GM18858 (cell line): Measurements from ENCODE around the gene TP63.

Source experiments
- ATAC-seq: cut with Tn5 transposase; IDR thresholded peaks from one replicate; pipeline ENCODE4 v1.9.1; 2021; ENCODE audit not compliant: unreplicated experiment

TP63 gene

DNA sequence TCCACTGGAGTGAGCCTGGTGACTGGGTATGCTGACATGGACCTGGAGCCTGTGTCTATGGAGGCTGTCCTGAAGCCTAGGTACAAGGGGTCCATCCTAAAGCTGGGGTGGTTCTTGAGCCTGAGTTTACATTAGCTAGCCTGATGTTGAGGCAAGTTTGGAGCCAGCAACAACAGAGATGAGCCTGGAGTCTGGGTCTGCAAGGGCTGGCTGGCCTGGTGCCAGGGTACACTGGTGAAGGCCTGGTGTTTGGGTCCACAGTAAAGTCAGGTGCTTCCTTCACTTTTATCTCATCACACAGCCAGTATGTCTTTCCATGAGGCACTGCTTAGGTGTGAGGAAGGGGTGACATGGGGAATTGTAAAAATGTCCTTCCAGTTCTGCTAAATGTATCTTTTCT is 49.5 kb downstream of the TP63 start:
- no peak for ATAC-seq

DNA sequence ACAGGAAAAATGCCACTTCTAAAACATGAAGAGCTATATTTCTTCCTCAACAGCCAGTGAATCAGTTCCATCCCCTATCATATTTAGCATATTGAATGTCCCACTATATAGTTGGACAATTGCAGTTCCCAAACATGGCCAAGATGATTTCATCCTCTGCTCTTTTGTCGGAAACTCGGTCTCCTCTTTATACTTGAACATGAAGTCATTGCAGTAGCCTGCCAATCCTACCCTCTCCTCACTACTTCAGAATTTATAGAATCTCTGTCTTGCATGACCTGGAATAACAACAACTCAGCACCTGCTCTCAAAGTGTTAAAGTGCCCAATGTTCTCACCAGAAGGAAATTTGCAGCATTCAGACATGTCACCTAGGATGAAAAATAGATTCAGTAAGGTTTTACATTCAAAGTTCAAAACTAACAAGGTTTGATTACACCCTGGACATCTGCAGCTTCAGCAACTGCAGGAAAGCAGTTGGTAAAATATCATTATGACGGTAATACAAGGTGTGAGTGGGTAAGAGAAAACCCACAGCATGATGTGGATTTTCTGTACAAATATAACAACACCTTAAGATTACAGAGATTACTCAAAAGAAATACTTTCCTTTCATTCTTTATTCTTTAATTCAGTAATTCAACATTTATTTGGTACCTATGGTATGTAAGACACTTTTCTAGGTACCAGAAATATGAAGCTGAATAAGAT is 52.5 kb downstream of the TP63 start:
- no peak for ATAC-seq

GRCh38 chr3:189684317-189684716 is 53.1 kb downstream of the TP63 start:
- no peak for ATAC-seq

- no peak for ATAC-seq
Observed at GRCh38 chr3:189685291-189685690, 54.1 kb downstream of the TP63 start.

DNA sequence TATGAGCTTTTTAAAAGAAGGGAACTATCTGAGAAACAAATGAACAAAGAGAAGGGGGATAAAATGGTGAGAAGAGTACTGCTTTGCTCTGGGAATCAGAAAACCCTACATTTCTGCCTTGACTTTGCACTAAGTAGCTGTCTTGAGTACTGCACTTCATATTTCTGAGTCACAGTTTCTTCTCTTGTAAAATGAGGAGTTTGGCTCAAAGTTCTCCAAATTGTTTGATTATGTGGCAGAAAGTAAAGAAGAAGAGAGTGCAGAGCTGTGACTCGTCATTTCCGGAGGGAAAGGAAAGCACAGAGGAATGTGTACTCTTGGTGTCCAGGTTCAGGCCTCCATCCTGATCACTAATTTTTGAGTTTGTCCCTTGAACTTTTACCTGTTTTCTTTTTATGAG is 54.7 kb downstream of the TP63 start:
- no peak for ATAC-seq

DNA sequence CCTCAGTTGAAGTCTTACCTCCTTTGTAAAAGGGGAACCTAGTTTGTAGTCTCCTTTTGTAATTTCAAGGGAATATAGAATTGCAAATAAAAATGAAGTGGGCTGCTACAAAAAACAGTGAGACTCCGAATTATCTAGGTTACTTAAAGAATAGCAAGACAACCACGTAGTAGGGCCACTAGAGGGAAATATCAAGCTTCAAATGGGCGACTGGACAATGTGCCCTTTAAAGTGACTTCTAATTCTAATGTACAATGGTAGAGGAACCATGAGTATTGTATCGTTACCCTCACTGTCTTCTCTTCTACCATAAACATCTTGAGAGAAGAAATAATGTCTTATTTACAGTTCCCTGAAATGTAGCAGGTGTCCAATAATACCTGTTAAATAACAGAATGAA is 56.3 kb downstream of the TP63 start:
- ATAC-seq: no peak

DNA sequence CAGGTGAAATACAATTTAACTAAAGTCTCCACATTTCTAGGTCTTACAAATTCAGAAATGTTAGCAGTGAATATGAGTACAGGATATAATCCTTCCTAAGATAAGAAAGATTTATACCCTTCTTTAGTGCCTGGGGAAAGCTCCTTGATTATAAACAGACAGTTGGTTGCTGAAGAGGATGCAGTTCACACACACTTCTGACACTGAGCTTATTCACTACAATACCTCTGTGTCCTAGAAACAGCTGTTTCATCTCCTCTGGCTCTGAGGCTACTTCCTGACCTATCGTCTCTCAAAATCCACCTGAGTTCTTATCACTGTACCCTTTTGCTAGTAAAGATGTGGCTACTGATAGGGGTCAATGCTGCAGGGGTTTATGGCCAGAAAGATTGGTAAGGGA is 57.1 kb downstream of the TP63 start:
- ATAC-seq: no peak

DNA sequence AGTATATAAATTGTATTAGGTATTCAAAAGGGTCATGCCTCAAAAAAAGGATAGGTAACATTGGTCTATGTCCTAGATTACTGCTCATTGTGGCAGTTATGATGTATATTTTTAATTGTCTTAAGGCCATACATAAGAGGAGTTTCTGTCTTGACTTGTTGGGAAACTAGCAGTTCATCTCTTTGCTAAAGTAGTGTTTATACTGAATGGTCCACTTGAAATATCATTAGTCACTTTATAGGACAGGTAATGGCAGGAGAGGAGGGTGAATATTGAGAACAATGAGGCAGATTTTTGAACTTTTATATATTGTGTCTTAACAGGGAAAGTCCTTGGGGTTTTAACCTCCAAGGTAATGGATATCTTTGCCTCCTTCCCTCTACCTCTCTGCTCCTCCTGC is 58.4 kb downstream of the TP63 start:
- ATAC-seq: no peak

DNA sequence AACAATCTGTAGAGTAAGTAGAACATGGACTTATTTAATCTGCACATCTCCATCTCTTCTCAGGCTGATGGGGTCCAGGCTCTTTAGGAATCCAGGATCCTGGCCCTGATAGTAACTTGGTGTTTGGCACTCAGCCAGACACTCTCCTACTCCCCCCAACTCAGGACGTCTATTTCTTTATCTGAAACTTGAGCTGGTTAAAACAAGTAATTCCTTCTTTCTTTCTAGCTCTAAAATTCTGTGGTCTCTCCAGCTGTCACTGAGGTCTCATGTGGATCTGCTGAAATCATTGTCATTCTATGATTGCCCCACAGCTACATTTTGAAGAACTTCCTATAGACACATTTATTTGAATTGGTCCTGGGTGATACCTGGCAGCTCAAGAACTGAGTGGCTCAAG is 59.0 kb downstream of the TP63 start:
- ATAC-seq: no peak

DNA sequence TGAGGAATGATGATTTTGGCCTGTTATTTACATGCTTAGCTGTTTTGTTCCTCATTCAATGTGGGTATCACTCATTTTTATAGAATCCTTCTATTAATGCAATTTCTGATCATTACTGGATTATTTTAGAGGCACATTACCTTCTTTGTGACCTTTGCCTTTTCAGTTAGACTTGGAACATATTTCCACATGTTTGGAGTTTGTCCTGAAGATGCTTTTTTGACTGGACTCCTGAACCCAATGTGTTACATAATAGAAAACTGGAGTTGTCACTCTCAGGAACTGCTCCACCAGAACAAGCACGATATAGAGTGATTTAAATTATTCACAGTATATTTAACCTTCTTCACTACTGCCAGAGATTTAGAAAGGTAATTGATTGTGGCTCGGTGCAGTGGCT is 59.5 kb downstream of the TP63 start:
- ATAC-seq: no peak

- ATAC-seq: no peak
Observed at GRCh38 chr3:189695400-189695799, 64.2 kb downstream of the TP63 start.

DNA sequence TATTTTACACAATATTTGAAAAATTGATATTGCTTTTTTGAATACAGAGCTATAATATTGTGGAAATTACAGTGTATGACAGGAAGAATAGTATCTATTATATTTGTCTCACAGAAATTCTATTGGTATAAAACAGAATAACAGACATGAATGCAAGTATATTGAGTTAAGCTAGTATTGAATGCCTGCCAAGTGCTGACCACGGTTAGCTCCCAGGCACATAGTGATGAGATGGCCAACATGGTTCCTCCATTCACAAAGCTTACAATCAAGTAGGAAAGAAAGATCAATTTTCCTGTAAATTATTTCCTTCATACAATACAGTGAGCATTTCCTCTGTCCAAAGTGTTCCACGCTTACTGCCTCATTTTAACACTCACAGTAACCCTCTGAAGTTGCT is 67.6 kb downstream of the TP63 start:
- no peak for ATAC-seq

DNA sequence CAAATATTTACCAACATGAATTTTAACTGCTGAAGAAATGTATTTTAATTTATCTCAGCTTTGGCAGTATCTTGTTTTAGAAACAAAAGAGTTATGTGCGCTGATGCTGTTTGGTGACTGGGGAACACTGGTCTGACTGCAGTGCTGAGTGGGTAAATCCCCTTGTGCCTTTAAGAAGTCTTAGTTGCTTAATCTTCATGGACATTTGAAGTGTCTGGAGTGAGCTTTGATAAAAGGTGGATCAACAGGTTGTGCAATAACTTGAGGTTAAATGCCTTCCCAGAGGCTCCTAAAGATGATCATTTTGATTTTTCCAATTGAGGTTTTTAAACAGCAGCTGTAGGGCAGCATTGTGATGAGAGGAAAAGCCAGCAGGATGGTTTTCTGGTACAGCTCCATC is 68.7 kb downstream of the TP63 start:
- ATAC-seq: no peak

DNA sequence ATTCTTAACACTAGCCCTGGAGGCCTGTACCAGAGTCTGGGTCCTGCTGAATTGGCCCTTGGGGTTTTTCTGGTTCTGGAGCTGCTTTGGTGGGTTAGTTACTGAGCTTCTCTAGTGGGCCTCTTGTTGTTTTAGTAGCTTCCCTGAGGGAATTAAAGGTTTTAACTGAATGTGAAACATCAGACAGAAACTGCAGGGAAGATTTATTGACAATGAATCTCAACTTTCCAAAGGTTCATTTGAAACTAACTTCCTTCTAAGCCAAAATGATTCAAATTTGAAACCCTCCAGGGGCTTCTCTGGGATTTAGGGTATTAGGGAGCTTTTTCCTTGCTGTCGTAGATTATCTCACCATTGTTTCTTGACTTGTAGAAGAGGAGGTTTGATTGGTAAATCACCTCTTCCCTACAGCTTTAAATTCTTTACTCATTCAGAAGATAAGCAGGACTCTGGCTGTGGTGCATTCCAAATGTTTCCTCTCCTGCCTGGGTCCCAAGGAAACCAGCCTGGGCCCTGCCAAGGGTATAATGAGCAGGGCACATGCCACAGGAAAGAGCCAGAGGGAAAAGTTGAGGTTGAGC is 71.0 kb downstream of the TP63 start:
- ATAC-seq: no peak

DNA sequence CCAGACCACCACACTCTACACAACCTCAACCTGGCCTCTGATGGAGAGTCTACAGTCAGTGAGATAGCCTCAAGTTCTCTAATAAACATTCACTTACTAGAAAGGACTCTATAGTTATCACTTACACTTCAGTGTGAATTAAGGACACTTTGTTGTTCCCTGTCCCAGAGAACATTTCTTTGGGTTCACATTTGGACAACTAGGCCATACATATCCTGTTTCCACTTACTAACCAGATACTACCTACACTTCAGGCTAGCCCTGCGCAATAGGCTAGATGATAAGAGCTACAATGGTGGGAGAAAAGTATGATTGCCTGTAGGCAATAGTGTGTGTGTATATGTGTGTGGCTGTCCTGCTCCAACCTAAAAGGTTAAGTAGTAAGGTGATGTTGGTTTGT is 72.7 kb downstream of the TP63 start:
- ATAC-seq: no peak

- ATAC-seq: no peak
Observed at GRCh38 chr3:189708375-189708774, 77.2 kb downstream of the TP63 start.

- ATAC-seq: no peak
Observed at GRCh38 chr3:189710620-189711402, 79.6 kb downstream of the TP63 start.

GRCh38 chr3:189712906-189713483 is 81.8 kb downstream of the TP63 start:
- ATAC-seq: no peak

GRCh38 chr3:189714991-189715961 is 84.1 kb downstream of the TP63 start:
- ATAC-seq: no peak

- no peak for ATAC-seq
Observed at GRCh38 chr3:189718215-189718614, 87.0 kb downstream of the TP63 start.
